OCI-LY7 (cell line): ENCODE data around the gene IL20RA.
"Not testable (repeated sequence)": the region's sequence is repeated elsewhere in the genome, so short reads cannot be mapped to it uniquely, and the experiment has no call there.

Source experiments
- EZH2phosphoT487 ChIP-seq: fragments of 200-600 bp; sonication (generic); IDR thresholded peaks from 2 replicates; pipeline ENCODE4 v1.6.1; 2018; ENCODE audit warnings: low read depth, borderline replicate concordance, mild to moderate bottlenecking, mixed run types, antibody characterized with exemption, low read length, moderate library complexity, mixed read lengths
- TF ChIP-seq, protein P1 (sequence below): fragments of 200-600 bp; sonication (generic); conservative IDR thresholded peaks from 2 replicates; pipeline ENCODE4 v1.5.1; 2014; ENCODE audit warnings: mild to moderate bottlenecking, antibody characterized with exemption, low read length, moderate library complexity, mixed read lengths

DNA sequence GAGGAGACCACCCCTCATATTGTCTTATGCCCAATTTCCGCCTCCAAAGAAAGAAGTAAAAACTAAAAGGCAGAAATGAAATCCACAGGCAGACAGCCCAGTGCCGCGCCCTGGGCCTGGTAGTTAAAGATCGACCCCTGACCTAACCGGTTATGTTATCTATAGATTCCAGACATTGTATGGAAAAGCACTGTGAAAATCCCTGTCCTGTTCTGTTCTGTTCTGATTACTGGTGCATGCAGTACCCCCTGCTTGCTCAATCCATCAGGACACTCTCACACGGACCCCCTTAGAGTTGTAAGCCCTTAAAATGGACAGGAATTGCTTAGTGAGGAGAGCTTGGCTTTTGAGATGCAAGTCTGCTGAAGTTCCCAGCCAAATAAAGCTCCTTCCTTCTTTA is 84.8 kb downstream of the IL20RA start:
- TF ChIP-seq, protein P1, sequence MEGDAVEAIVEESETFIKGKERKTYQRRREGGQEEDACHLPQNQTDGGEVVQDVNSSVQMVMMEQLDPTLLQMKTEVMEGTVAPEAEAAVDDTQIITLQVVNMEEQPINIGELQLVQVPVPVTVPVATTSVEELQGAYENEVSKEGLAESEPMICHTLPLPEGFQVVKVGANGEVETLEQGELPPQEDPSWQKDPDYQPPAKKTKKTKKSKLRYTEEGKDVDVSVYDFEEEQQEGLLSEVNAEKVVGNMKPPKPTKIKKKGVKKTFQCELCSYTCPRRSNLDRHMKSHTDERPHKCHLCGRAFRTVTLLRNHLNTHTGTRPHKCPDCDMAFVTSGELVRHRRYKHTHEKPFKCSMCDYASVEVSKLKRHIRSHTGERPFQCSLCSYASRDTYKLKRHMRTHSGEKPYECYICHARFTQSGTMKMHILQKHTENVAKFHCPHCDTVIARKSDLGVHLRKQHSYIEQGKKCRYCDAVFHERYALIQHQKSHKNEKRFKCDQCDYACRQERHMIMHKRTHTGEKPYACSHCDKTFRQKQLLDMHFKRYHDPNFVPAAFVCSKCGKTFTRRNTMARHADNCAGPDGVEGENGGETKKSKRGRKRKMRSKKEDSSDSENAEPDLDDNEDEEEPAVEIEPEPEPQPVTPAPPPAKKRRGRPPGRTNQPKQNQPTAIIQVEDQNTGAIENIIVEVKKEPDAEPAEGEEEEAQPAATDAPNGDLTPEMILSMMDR: not testable (repeated sequence)
- TF ChIP-seq EZH2phosphoT487: not testable (repeated sequence)
